Muscle layer of duodenum (tissue), 2 donors: ENCODE measurements around the gene VPS35.

Experiments
- H3K27ac ChIP-seq: one replicate; pipeline ENCODE4 v1.7.0; 2013; ENCODE audit warnings: mild to moderate bottlenecking, low read length
- H3K27me3 ChIP-seq: one replicate; pipeline ENCODE4 v1.7.0; 2013; ENCODE audit warnings: low read depth, mild to moderate bottlenecking, control low read depth, low read length
- H3K36me3 ChIP-seq, 2 donors: one replicate each; pipeline ENCODE4 v1.7.0; 2013; ENCODE audit warnings: low read length in 2 of 2, control low read depth in 1 of 2, mild to moderate bottlenecking in 1 of 2; ENCODE audit not compliant: insufficient read depth in 2 of 2, control insufficient read depth in 1 of 2
- H3K4me1 ChIP-seq, 2 donors: one replicate each; pipeline ENCODE4 v1.7.0; 2013; ENCODE audit warnings: low read length in 2 of 2, mild to moderate bottlenecking in 2 of 2, control low read depth in 1 of 2, moderate library complexity in 1 of 2; ENCODE audit not compliant: insufficient read depth in 2 of 2, control insufficient read depth in 1 of 2
- H3K4me3 ChIP-seq, 2 donors: one replicate each; pipeline ENCODE4 v1.7.0; 2013; ENCODE audit warnings: low read length in 2 of 2, low read depth in 1 of 2, mild to moderate bottlenecking in 1 of 2
- H3K9me3 ChIP-seq, 2 donors: one replicate each; pipeline ENCODE4 v1.7.0; 2013; ENCODE audit warnings: low read length in 2 of 2, control low read depth in 1 of 2, mild to moderate bottlenecking in 1 of 2; ENCODE audit not compliant: control insufficient read depth in 1 of 2
- donor health status: healthy.

Gene VPS35

GRCh38 chr16:46621934-46622676 lies 66.9 kb downstream of the VPS35 start:
- peaks cover 0 to 12% of the 10 kb centered on the region in 2 donors for H3K4me1 ChIP-seq
- H3K27me3 ChIP-seq, result no peaks in the 10 kb centered on the region
- H3K9me3 ChIP-seq, result no peaks in the 10 kb centered on the region
- H3K27ac ChIP-seq, result no peak overlapping the region
- H3K36me3 ChIP-seq, result no peaks in the 10 kb centered on the region
- no peak overlapping the region for H3K4me3 ChIP-seq

DNA sequence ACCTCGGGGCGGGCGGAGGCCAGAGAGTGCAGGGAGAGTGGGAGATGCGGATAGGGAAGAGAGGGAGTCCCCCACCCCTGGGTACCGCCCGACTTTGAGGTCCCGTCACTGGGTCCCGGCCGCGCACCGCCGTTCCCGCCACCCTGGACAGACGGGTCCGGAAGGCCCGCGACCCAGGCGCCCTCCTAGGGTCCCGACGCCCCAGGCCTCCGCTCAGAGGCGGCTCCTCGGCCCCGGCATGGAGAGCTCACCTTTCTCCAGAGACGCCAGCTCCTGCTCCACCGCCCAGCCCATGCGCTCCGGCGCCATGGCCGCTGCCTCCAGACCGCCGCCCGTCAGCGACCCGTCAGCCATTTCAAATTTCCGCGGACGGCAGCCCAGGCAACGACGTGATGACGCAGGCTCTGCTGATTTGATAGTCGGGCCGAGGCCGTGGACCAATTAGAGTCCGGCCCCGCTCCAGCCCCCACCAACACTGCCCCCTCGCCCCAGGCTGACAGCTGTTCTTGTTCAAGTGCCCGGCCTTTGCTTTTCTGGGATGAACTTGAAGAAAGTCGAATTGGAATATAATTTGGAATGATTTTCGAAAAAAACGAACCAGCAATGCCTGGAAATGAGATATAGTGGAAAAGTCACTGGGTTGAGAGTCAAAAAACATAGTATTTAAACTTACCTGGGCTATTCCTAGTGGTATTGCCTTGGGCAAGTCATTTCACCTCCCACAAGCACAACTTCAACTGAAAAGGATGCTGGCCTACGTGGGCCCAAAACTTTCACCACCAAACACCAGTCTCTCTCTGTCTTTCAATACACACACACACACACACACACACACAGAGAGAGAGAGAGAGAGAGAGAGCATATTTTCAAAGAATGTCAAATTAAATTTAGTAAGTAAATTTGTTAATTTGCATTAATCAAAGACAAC lies 67.7 kb downstream of the VPS35 start, which contains the start of gene SHCBP1:
SHCBP1 (minus strand) TSS at position 374 of the 928 bp plus-strand sequence; CDS start at position 354, 20 bp downstream.
- no peak within 1 kb of the TSS for H3K27ac ChIP-seq
- H3K4me3 ChIP-seq, result peak within 1 kb of the TSS; percentile 64 to 90
- H3K4me1 ChIP-seq, result peaks cover 0 to 12% of the 10 kb centered on the region in 2 donors
- H3K27me3 ChIP-seq, result no peaks in the 10 kb centered on the region
- no peaks in the 10 kb centered on the region for H3K36me3 ChIP-seq
- H3K9me3 ChIP-seq, result no peaks in the 10 kb centered on the region

GRCh38 chr16:46620266-46621005 lies 68.5 kb downstream of the VPS35 start:
- no peak overlapping the region for H3K27ac ChIP-seq

GRCh38 chr16:46618516-46618915 lies 70.5 kb downstream of the VPS35 start:
- H3K4me3 ChIP-seq, result no peak overlapping the region
- no peaks in the 10 kb centered on the region for H3K27me3 ChIP-seq
- H3K4me1 ChIP-seq, result peaks cover 0 to 12% of the 10 kb centered on the region in 2 donors
- no peaks in the 10 kb centered on the region for H3K9me3 ChIP-seq
- no peaks in the 10 kb centered on the region for H3K36me3 ChIP-seq
- H3K27ac ChIP-seq, result no peak overlapping the region

More at GRCh38 chr16:46620266-46621005, 68.5 kb downstream of the VPS35 start:
- Histone ChIP-seq H3K4me3 (peak overlapping the region; percentile 64 to 90), H3K27me3 (no peaks in the 10 kb centered on the region), H3K36me3 (no peaks in the 10 kb centered on the region), H3K9me3 (no peaks in the 10 kb centered on the region), H3K4me1 (peaks cover 0 to 12% of the 10 kb centered on the region in 2 donors)

- Histone ChIP-seq H3K4me3 (no peak overlapping the region), H3K27me3 (no peaks in the 10 kb centered on the region), H3K4me1 (no peaks in the 10 kb centered on the region)
Observed at GRCh38 chr16:46614006-46614405, 75.0 kb downstream of the VPS35 start.

GRCh38 chr16:46613352-46613751 lies 75.6 kb downstream of the VPS35 start:
- H3K4me3 ChIP-seq, result no peak overlapping the region
- H3K36me3 ChIP-seq, result no peaks in the 10 kb centered on the region
- no peaks in the 10 kb centered on the region for H3K9me3 ChIP-seq
- H3K27ac ChIP-seq, result no peak overlapping the region
- no peaks in the 10 kb centered on the region for H3K27me3 ChIP-seq
- H3K4me1 ChIP-seq, result no peaks in the 10 kb centered on the region

More at GRCh38 chr16:46614006-46614405, 75.0 kb downstream of the VPS35 start:
- H3K9me3 ChIP-seq, result no peaks in the 10 kb centered on the region
- H3K36me3 ChIP-seq, result no peaks in the 10 kb centered on the region
- no peak overlapping the region for H3K27ac ChIP-seq

DNA sequence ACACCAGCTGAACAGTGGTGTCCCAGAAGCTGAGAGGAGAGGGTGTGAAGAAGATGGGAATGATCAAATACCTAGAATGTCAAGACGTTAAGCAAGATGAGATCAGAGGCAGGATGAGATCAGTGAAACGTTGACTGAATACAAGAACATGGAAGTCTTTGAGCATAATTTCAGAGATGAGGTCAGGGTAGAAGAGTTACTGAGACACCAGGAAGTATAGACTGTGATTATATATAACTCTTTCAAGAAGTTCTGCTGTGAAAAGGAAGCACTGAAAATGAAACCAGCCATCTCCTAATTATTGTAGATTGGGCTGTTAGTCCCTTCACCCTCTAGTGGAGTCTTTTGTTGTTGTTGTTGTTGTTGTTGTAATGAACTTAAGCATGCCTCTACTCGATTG lies 76.9 kb downstream of the VPS35 start:
- no peaks in the 10 kb centered on the region for H3K4me1 ChIP-seq
- H3K9me3 ChIP-seq, result no peaks in the 10 kb centered on the region
- no peak overlapping the region for H3K4me3 ChIP-seq
- no peak overlapping the region for H3K27ac ChIP-seq
- no peaks in the 10 kb centered on the region for H3K27me3 ChIP-seq
- no peaks in the 10 kb centered on the region for H3K36me3 ChIP-seq

DNA sequence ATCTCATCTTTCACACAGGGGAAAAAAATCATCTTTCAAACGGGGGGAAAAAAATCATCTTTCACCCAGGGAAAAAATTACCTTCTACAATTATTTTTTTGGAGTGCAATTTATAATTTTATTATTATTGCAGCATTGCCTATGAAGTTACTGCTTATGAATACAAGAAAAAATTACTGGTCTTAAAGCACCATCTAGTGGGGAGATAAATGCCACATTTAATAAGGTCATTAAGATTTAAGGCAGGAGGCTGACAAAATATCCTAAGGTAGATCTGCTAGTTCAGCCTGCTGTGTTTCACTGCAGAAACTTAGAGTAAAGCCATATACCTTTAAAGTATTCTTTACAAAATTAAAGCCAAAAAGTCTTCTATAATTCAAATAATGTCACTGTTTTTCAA lies 81.4 kb downstream of the VPS35 start:
- no peak overlapping the region for H3K27ac ChIP-seq
- no peaks in the 10 kb centered on the region for H3K27me3 ChIP-seq
- H3K36me3 ChIP-seq, result no peaks in the 10 kb centered on the region
- H3K4me1 ChIP-seq, result no peaks in the 10 kb centered on the region
- no peaks in the 10 kb centered on the region for H3K9me3 ChIP-seq
- H3K4me3 ChIP-seq, result no peak overlapping the region

DNA sequence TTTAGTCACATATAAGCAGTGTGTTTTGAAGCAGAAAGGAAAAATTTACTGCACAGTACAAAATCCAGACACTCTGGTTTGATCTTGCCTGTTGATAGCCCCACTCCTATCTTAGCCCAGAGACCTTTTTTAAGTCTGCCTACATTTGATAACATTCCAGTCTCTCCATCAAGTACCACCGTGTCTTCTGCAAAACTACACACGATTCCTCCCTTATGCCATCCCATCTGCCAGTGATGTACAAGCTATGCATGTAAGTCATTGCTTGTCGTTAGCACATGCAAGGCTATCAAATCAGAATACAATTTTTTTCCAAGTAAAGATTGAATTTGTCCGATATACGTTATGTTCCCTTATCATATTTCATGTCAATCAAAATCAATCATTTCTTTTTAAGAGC lies 82.7 kb downstream of the VPS35 start:
- no peaks in the 10 kb centered on the region for H3K9me3 ChIP-seq
- H3K4me1 ChIP-seq, result no peaks in the 10 kb centered on the region
- H3K4me3 ChIP-seq, result no peak overlapping the region
- H3K36me3 ChIP-seq, result no peaks in the 10 kb centered on the region
- H3K27me3 ChIP-seq, result no peaks in the 10 kb centered on the region
- H3K27ac ChIP-seq, result no peak overlapping the region
